NCI-H187 treated with DMSO at 0.1 percent for 48 hours (cell line): ENCODE data around the gene PUM1.
"Not testable (repeated sequence)": the region's sequence is repeated elsewhere in the genome, so short reads cannot be mapped to it uniquely, and the experiment has no call there.

Experiments
- DNase-seq: peaks from one replicate; lab custom pipeline; 2025; lab: John Stamatoyannopoulos, UW

PUM1 gene

DNA sequence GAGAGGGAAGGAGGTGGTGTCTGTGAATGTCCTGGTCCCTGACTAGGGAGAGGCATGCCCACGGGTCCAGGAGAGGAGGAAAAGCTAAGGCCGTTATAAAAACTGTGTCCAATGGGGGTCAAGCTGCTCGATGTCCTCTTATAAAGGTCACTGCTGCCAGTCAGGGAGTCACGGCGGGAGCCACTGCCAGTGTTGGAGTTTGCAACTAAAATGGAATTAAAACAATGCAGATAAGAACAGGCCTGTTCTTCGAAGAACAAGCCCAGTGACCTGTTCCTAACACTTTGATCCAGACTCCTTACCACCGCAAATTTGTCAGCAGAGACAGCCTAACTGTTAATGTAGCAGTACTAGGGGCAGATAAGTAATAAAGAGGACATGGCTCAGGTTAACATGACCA, 100.8 kb downstream of the PUM1 start:
- no peak for DNase-seq

DNA sequence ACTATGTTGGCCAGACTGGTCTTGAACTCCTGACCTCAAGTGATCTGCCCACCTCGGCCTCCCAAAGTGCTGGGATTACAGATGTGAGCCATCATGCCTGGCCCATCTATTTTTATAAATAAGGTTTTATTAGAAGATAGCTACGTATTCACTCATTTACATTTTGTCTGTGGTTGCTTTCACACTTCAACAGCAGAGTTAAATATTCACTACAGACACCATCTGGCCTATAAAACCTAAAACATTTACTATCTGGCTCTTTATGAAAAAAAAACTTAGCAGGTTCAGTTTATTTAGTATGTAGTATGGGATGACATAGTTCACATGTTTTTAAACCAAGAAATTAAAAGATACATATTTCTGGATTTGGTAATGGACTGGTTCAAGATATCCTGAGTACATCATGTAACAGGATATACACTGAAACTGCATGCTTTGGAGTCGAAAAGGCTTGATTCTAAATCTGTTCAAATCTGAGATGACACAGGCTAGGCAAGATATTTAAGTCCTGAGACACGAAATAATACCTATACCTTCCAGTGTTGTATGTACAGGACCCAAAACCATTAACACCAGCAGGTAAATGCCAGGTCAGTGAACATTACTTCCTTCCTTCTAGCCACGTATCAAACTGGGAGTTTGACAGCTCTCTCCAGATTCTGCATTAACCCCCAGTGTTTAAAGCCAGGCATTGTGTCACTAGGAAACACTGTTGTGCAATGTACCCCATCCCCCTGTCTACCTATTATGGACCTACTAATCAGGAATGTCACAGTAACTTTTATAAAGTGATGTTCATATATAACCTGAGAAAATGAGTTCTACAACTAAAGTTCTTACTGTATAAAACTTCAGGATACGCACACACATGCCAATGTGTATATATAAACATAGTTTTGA, 102.7 kb downstream of the PUM1 start:
- DNase-seq: no peak

DNA sequence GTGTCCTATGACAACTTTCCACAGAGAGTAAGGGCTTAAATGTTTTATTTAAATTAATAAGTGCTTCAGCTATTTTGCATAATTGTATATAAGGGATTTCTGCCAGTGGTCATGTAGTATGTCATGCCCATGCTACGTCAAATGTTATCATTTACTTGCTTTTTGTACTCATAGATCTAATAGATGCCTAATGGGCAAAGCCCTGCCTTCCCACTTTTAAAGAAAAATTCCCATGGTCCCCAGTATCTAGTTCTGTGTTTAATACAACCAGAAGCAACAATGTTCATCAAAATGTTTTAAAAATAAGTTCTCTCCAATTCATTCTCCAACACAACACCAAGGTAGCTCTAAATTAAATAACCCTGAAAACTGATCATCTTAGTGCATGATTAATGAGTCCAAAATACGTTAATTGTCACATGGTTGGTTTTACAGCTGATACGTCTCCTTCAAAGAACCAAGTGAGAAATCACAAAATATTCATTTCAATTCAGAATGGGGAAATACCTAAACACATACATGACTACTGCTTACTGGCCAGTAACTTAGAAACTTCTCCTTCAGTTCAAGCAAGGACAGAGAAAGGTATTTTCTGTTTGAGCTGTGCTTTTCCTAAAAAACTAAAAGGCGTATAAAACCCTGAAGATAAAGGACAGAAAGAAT, 107.8 kb downstream of the PUM1 start:
- no peak for DNase-seq

DNA sequence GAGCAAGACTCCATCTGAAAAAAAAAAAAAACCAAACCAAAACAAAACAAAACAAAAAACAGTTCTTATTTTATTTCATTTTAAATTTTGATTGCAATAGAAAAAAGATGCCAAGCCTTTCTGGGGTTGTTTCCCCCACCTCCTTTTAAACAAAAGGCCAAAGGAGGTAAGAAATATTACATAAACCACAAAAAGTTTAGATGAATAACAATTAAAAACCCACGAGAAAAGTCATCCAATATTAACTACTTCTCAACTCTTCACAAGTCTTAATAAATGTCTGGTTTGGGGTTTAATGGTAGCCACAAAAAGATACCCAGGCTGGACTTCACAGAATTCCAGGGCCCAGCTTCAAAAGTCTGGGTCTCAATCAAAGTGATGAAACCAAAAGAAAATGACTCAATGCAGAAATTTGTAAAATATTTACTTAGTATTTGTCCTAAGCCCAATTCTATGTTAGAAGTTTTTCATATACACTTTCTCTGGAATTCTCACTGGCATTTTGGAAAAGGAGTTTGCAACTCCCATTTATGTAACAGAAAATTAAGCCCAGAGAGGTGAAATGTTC, 110.0 kb downstream of the PUM1 start:
- DNase-seq: no peak

DNA sequence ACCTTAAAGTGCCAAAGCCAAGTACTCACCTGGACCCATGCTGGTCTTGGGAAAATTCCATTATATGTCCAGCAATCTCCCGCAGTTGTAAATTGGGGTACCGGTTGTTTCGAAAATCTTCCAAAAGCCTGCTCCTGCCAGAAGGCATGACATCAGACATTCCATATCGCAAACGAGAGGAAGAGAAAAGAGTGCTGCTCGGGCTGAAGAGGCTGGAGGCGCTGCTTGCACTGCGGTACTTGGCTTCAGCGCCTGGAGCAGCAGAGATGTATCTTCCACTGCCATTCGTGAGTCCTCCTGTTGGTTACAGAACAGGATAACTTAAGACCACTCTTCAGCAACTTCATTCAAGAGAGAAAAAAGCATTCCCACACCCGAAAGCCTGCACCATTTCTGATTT, 111.8 kb downstream of the PUM1 start:
- no peak for DNase-seq

DNA sequence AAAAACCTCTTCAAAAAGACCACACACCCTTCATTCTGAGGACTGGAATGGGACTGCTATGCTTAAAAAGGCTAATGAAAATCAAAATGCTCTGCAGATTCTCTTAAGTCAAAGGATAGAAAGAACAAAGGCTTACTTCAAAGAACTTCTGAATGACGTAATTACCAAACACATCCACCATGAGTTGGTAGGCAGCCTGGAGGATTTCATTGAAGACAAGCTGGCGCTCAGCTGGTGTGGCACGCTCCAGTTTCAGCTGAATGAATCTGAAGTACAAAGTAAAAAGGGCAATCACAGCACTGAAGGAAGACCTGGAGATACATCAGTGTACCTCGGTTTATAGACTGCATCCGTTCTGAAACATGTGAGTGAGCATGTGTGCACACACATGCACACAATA, 113.4 kb downstream of the PUM1 start:
- no peak for DNase-seq

DNA sequence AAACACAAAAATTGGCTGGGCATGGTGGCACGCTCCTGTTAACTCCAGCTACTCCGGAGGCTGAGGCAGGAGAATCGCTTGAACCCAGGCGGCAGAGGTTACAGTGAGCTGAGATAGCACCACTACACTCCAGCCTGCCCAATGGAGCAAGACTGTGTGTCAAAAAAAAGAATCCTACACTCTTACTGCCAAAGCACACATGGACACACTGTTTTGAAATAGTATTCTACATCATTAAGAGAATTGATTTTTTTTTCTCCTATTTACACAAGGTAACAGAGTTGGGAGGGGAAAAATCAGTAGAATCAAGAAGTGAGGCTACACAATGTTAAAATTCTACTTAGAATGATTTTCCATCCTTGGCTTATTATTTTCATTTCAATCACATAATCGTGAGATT, 114.8 kb downstream of the PUM1 start:
- no peak for DNase-seq

DNA sequence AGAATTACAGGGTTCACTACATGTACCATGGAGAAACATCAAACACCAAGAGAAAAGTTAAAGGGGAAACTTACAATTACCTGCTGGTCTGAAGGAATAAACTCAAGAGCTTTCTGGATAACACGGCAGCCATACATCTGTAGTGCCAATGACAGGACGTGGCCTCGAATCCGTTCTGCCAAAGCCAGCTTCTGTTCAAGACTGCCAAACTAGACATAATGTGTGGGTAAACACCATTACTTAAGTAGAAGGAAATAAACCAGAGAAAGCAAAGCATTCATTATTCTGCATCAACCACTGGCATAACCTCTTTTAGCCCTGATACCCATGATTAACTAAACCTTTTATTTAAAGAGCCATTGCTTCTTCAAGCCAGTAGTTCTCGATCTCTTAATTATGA, 115.5 kb downstream of the PUM1 start:
- no peak for DNase-seq

DNA sequence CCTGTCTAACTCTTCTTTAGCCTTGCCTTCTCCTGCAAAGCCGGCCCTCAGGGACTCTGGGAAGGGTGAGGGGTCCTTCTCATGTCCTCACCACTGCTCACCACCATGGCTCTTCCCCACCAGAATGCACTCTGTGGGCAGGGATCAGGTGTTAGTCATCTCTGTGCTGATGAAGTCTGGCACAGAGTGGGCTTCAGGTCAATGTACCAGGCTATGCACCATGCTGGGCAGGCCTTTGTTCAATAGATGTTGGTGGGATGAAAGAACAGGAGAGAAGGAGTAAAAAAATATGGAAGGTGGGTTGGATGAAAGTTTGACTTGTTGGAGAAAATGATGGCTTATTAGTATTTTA, 116.1 kb downstream of the PUM1 start:
- DNase-seq: not testable (repeated sequence)

DNA sequence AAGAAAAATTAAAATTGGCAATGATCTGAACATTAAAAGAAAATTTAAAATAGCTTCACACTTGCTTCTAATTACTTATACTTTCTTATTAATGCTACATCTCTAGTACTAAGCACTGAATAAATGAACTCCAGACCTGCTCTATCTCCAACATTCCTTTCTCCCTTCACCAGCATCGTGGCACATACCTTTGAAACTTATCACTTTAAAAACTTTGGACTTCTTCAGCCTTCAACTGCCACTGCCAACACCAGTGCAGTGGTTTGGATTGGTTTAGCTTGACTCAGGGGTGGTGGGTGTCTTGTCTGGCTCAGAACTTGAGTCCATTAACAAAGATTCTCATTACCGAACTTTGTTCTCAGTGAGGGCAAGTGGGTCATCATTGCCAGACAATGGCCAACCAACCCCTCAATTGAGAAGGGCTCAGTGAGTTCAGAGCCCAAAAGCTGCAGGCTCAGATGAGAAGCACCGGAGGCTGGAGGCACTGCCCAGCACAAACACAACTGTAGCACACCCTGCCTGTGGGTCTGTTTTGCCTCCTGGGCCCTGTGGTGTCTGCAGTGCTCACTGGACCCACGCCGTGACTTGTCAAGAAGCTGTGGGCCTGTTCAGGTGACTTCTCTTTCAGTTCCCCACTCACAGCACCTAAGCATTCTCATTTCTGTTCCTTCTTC, 116.6 kb downstream of the PUM1 start:
- not testable (repeated sequence) for DNase-seq

DNA sequence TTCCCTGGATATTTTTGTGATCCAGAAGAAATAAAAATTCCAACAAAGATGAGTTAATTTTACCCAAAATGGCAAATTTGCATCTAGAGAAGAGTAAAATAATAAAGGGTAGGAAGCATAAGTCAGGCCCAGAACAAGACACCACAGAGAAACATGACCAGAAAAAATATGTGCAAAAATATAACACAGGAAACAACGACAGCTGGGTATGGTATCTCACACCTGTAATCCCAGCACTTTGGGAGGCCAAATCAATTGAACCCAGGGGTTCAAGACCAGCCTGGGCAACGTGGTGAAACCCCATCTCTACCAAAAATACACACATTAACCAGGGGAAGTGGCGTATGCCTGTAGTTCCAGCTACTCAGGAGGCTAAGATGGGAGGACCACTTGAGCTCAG, 117.2 kb downstream of the PUM1 start:
- DNase-seq: no peak

DNA sequence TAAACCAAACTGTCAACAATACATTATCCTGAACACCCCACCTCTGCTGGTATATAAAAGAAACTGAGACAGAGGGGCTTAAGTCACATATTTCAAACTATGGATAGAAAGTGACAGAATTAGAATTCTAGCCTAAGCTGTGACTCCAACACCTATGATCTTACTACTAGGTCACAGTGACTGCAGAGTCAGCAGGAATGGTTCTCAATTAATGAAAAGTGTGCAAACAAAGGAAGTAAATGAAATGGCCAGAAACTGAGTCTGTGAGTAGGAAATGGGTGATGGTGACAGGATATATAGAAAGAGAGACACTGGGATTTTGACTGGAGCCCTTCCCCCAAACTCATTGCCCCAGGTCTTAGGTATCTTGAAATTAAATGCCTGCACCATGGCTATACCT, 118.3 kb downstream of the PUM1 start:
- DNase-seq: no peak

DNA sequence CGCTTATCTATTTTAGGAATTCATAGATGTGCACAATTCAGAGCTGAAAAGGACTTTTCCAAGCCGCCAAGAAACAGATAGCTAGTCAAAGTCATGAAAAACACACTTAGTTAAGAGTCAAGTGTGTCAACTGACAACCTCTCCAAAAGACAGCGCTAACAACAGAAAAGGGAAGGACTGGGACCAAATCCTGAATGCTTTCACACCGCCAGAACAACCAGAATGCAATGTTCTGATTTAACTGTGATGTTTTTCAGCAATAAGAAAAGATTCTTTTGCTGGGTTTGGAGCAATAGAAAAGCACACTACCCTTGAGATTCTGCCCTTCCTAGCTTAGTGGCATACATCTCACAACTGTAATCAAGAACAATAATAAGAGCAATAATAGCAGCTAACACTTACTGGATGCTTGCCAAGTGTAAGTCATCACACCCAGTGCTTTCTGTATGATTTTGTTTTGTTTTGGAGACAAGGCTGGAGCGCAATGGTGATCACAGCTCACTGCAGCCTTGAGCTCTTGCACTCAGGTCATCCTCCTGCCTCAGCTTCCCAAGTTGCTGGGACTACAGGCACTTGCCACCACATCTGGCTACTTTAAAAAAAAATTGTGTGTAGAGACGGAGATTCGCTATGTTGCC, 123.1 kb downstream of the PUM1 start:
- no peak for DNase-seq

DNA sequence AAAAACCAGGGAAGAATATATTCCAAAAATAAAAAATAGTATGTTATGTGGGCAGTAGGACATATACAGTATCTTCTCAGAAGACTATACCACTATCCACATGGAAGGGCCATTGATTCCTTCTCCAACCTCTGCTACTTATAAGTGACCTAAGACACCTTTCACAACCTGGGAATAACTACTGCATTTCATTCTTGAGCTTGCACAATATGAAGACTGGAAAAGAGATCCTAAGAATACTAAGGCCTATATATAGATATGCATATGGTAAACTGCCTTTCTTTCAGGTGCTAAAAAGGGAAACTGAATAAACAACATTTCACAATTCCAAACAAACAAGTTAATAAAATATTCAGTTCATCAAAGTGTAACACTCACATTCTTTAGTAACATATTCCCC, 125.0 kb downstream of the PUM1 start:
- no peak for DNase-seq

DNA sequence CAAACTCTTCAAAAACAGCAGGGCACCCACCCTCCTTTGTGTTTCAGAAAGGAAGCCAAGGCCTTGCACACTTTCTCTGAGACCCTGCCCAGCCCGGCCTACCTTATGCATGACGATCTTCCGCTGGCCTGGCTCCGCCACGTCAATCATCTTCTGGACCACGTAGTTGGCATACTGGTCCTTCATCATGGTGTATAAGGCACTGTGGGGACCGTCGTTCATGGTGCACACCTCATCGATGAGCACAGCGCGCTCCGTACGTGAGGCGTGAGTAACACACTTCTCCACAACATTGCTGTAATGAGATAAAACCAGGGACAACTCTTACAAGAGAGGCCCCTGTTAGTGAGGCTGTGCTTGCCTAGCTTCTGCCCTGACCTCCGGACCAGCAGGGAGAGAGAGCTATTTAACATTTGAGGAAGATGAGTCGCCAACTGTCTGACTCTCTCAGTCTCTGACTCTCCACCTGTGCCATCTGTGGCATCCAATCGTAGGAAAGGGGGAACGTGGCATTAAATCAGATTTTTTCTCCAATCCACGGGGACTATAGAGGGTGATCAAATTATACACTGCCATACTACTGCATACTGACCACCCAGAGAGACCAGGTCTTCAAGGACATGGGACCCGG, 128.9 kb downstream of the PUM1 start:
- DNase-seq: no peak

DNA sequence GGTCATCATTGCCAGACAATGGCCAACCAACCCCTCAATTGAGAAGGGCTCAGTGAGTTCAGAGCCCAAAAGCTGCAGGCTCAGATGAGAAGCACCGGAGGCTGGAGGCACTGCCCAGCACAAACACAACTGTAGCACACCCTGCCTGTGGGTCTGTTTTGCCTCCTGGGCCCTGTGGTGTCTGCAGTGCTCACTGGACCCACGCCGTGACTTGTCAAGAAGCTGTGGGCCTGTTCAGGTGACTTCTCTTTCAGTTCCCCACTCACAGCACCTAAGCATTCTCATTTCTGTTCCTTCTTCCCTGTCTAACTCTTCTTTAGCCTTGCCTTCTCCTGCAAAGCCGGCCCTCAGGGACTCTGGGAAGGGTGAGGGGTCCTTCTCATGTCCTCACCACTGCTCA, 129.8 kb downstream of the PUM1 start:
- not testable (repeated sequence) for DNase-seq

DNA sequence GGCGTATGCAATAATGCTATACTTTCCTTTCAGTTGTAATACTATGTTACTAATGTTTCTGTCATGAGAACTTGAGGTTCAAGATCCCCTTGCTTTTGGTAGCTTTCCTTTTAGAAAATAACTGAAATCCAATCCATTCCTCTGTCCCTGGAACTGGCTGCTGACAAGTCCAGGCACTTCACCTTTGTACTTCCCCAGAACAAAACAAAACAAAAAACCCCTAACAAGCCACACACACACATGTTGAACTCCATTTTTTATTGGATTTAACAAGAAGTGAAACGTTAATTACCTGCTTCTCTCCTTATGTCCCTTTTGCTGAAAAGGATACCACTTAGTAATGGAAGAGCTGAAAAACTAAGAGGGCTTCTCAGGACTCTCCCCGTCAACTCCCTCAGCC, 130.9 kb downstream of the PUM1 start:
- DNase-seq: no peak

DNA sequence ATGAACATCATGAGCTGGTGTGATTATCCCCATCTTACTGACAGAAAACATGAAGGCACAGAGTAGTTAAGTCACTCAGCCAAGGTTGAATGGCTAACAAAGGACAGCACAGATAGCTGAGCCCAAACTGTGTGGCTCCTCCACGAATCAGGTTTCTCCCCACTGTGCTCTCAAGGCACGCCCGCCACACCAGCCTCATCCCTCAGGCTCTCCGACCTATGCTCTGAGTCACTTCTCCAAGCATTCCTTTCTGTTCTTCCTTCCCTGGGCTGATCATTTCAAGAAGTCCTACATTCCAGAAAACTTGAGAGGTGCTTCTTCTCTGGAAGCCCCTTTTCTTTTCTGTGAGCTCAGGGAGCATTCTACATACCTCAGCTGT, 131.7 kb downstream of the PUM1 start:
- no peak for DNase-seq

DNA sequence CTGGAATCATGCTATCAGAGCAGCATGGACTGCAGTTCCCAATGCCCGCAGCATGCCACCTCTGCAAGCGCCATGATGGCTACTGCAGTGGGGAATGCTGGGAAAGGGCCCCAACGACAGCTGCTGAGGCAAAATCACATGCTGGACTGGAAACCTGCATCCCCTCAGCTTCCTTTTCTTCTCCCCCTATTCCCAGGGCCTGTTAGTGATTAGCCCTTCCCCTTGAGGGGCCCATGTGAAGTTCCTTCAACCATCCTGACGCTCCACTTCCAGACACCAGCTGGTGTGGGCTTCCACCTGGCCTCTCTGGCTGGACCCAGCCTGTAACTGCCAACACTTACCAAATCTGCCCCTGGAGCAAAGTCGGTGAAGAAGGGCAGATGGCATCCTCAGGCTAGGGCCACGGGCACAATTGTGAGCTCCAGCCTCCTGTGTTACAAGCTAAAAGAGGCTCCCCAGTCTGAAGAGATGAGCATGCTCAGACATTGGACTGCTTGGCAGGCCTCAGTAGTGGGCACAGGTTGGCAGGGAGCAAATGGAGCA, 134.8 kb downstream of the PUM1 start:
- no peak for DNase-seq

DNA sequence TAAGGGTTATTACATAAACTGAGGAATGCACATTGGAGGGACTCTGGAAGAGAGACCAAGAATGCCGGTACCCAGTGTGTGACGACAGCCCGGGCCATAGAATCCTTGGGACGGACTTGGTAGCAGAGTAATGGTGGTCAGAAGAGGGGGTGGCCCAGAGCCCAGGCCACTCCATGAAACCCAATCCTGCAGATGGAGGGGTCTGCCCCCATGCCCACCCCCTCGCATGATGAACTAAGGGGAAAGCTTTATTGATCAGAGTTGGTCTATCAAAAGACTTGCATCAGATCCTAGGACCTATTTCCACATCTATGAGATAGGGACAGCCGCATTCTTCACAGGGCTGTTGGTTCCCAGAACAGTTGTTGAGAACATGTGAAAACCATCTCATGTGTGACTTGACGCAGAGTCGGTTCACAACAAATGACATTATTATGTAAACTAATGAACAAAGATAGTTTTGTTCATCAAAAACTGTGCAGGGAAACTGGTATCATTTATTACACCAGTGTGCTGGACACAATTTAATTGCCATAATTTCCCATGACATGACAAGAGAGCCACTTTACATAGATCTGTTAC, 135.5 kb downstream of the PUM1 start:
- DNase-seq: no peak
